OCI-LY7 (cell line): ENCODE data around the gene DNAJC8.

ENCODE experiments used
- CTCF ChIP-seq: fragments of 200-600 bp; sonication (generic); conservative IDR thresholded peaks from 2 replicates; pipeline ENCODE4 v1.5.1; 2014; ENCODE audit warnings: mild to moderate bottlenecking, antibody characterized with exemption, low read length, moderate library complexity, mixed read lengths
- EZH2phosphoT487 ChIP-seq: fragments of 200-600 bp; sonication (generic); IDR thresholded peaks from 2 replicates; pipeline ENCODE4 v1.6.1; 2018; ENCODE audit warnings: low read depth, borderline replicate concordance, mild to moderate bottlenecking, mixed run types, antibody characterized with exemption, low read length, moderate library complexity, mixed read lengths

GRCh38 chr1:28195780-28196179 is 37.0 kb downstream of the DNAJC8 start:
- TF ChIP-seq CTCF (no peak), EZH2phosphoT487 (no peak)
